Measurements from ENCODE around the gene CHST14. TPM values are rescaled to one million over a fixed set of nuclear protein-coding genes. Genes with fewer than 3 reads are reported as not detected.
A peak's percentile ranks its signal among the peaks of the same experiment; 100 is the strongest.

CHST14 gene, protein sequence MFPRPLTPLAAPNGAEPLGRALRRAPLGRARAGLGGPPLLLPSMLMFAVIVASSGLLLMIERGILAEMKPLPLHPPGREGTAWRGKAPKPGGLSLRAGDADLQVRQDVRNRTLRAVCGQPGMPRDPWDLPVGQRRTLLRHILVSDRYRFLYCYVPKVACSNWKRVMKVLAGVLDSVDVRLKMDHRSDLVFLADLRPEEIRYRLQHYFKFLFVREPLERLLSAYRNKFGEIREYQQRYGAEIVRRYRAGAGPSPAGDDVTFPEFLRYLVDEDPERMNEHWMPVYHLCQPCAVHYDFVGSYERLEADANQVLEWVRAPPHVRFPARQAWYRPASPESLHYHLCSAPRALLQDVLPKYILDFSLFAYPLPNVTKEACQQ
- total RNA-seq, result 10 to 100 TPM in 1 of 2 donors, 1 to 10 TPM in 1; 9.9 to 10.7 TPM
- long read RNA-seq, transcript CHST14-201 (1 exons, 3,574 nt), result major isoform, 5 of 5 reads
- long read RNA-seq, partial matches to known transcripts, result 0 of 5 reads
- long read RNA-seq, other reads (novel, unspliced or antisense), result 0 of 5 reads

DNA sequence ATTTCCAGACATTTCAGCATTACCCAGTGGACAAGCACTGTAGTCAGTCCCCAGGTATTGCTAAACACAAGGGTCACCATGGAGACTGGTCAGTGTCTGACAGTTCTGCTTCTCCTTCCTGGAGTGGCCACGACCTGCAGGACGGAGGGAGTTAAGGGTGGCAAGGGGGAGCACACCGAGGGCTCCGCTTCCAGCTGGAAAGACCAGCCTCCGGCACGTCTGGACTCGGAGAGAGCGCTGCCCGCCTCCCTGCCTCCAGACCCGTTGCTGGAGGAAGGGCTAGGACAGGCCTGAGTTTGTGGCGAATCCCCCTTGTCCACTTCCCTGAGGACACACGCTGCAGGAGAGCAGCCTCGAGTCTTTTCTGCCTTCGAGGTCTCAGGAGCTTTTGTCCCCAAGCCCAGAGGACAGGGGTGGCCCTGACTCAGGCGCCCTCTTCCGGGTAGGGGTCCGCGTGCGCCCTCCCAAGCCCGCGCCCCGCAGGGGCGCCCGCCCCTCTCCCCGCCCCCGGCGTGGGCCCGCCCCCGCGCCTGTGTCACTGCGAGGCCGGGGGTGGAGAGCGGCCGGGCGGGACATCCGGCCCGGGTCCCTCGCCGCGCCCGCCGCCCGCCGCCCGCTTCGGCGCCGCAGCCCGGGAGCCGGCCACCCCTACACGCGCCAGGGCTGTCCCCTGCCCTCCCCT lies at the start of gene CHST14:
Gene CHST14, plus strand, starts transcription at position 562 of the 682 bp plus-strand sequence. CDS start 230 bp downstream, outside the sequence.
- peak; percentile 89 to 94 for ATAC-seq
- DNase-seq, result peak; percentile 69
- intact Hi-C loops (cut with DNase I), result no loop called here

DNA sequence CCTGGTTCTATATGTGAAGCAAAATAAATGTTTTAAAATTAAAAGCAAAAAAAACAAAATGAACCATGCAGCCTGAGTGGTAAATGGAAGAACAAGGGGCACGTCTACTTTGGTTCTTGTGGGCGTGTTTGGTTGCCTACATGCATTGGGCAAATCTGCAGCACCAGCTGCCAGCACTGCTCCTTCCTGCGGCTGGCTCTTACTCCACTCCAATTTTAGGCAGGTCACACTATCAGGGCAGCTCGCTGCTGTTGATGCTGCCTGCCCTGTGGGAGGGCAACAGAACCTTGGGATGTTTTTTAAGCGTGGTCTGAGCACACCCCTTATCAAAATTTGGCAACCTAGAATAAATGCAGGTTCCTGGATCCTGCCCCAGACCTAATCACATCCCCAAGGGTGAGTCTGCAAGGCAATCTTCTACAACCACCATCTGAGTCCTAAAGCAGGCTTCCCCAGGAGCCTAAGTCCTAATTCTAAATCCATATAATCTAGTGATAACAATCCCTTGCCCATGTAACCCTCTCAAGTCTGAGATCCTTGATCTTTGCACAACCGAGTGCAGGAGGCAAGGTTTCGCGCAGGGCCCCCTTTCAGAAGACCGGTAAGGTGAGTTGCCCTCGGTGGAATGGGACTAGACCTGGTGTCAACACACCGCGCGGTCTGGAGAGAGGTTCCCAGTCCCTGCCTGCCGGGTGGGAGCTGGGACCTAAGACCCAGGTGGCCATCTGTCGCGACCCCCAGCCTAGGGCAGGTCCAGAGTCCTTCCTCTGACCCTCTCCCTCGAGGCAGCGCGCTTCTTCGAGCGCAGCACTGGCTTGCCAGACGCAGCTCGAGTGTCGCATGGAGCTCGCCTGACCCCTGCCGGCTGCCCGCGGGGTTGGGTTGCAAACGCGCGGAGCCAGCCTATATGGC lies 49.3 kb upstream of the CHST14 start:
- intact Hi-C loops (cut with DNase I), result loop anchor here (2.0 to 10.0 kb wide), 6 partner anchors 53 to 207 kb away; partner anchors contain the start of genes ANKRD63 (in 1 of the 2), CCDC9B (in 1 of the 2) and INAFM2 (in 1 of the 2)
- peak; percentile 91 to 93 for ATAC-seq
- peak; percentile 83 for DNase-seq

DNA sequence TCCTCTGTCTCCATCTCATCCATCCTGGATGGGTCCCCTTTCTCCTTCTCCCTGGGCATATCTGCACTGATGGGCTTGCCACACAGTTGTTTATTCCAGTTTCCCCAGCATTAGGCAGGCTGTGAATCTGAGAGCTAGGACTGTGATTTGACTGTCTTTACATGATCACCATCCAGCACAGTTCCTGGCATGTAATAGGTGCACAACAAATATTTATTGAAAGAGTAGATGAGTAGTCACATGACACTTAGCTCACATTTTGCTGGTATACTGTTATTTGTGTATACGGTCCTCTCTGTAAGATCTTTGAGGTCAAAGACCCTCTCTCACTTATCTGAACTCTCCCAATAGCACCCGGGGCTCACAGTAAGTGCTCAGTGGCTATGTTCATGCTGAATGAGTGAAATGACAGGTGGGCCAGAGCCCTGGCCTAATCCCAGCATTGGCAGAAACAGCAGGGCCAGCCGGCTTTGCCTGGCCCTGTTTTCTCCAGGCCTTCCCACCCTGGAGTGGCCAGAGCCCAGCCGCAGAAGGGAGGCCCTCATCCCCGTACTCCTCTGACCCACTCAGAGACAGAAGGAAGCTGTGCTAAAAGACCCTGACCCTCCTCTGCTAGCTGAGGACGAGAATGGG lies 46.2 kb upstream of the CHST14 start:
- ATAC-seq, result no peak
- no peak for DNase-seq
- intact Hi-C loops (cut with DNase I), result loop anchor here (5.0 to 10.0 kb wide), 5 partner anchors 82 to 210 kb away; partner anchors contain the start of genes ANKRD63 (in 1 of the 2), CCDC9B (in 1 of the 2) and INAFM2 (in 1 of the 2)

DNA sequence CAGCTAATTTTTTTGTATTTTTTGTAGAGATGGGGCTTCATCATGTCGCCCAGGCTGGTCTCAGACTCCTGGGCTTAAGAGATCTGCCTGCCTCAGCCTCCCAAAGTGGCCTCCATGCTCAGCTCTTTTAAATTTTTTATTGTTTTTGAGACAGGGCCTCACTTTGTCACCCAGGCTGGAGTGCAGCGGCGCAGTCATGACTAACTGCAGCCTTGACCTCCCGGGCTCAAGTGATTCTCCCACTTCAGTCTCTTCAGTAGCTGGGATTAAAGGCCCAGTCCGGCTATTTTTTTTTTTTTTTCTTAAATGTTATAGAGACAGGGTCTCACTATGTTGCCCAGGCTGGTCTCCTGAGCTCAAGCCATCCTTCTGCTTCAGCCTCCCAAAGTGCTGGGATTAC lies 45.1 kb upstream of the CHST14 start:
- DNase-seq, result no peak
- intact Hi-C loops (cut with DNase I), result loop anchor here in 1 of 2 donors (10.0 kb wide), 1 partner anchor 211 kb away; no protein-coding TSS in a partner anchor
- ATAC-seq, result no peak

DNA sequence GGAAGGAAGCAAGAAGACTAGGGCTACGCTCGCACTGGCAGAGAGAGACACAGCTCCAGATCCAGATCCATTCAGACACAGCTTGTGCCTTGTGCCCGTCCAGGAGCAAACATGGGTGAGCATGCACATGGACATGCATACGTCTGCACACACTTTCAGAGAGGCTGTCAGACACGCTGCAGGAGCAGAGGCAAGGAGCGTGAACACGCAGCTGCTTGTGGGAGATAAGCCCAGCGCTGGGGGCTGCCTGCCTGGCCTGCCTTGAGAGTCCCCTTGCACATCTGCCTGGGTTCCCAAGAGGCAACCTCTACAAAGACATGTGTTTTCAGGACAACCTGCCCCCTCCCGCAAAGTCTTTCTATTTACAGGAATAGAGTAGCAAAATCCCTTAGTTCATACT lies 43.6 kb upstream of the CHST14 start:
- DNase-seq (no peak), ATAC-seq (no peak)
- intact Hi-C loops (cut with DNase I), result loop anchor here in 1 of 2 donors (10.0 kb wide), 1 partner anchor 212 kb away; no protein-coding TSS in a partner anchor

DNA sequence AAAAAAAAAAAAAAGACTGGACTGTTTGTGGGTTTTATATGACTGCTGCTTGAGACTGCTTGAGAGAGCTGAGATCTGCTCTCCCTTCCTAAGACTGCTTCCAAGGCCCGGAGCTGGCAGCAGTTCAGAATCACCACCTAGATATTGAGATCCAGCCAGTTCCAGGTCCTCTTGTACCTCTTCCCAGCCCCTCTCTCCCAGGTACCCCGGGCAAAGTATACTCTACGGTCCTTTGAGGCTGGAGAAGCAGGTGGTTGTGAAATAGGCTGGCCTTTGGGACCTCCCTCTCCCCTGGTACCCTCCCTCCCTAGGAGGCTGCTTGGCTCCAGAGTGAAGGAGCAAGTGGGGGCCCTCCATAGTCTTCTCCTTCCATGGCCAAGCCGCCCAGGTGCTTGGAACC lies 42.6 kb upstream of the CHST14 start:
- ATAC-seq (no peak), DNase-seq (no peak)
- intact Hi-C loops (cut with DNase I), result loop anchor here in 1 of 2 donors (10.0 kb wide), 1 partner anchor 213 kb away; no protein-coding TSS in a partner anchor

DNA sequence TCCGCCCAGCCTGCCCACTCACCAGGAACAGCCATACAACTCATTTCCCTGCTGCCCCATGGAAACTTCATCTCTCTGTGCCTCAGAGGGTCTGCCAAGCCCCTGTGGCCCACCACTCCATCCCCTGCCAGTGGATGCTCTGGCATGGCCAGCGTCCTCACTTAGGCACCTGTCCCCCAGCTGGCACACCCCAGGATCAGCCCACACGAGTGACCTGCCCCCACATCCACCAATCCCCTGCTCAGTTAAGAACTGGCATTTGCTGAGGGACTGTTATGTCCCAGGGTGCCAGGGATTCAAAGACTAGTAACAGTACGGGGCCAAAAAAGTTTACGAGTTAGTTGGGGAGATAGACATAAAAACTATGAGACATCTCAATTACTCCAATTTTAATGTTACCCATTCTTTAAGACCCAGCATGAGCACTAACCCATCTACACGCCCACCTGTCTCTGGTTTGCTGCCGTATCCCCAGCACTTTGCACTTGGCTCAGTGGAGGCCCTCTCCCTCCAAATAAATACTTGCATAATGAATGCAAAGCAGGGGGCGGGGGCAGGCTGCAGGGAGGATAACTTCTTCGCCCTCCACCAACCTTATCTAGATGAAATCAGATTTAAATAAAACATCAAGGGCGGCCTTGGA lies 41.6 kb upstream of the CHST14 start:
- ATAC-seq (no peak), DNase-seq (no peak)
- intact Hi-C loops (cut with DNase I), result loop anchor here in 1 of 2 donors (10.0 kb wide), 1 partner anchor 214 kb away; no protein-coding TSS in a partner anchor

DNA sequence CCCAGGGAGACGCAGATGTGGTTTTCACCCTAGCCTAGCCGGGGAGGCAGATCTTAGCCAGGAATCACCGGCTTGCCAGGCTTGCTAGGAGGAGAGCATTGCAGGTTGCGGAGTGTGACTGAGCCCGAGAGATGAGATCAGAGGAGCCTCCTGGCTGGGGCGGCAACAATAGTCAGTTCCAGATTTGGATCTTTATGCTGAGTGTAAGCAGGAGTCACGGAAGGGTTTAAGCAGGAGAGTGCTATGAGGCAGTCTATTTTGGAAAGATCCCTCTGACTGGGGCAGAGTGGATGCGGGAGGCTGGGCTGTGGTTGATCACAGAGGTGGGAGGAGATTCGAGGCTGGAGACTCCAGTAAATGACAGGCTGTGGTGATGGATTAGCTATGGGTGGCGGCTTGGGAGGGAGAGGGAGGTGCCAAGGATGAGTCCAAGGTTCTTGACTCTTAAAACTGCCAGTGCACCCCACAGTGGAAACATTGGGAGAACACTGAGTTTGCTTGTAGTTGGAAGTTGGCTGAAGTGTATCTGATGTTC lies 40.4 kb upstream of the CHST14 start:
- intact Hi-C loops (cut with DNase I), result no loop called here
- peak in 1 of 2 donors; percentile 37 for ATAC-seq
- no peak for DNase-seq

DNA sequence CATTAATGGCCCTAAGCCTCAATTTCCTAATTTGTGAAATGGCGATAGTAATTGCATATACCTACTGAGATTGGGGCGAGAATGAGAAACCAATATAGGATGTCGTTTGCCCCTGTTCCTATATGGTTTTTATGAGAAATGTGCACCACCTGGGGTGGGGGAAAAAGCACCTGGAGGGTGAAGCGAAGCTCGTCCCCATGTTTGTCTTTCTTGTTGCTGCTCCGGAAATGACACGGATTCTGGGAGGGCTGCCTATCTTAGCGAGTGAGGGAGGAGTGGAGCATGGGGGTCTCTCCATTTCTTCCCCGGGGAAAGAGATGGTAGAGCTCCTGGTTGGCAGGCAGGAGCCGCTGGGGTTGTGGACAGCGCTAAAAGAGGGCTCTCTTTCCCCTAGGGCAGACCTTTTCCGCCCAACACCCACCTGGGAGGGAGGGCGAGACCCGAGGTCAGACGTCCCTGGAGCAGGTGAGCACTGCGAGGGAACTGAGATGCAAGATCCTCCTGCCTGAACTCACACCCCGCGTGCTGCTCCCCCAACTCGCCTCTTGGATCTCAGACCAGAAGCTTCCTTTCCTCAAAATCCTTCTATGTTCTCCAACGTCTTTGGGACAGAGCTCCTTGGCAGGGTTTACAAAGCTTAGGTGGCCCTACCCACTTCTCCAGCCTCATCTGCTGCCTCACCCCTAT lies 35.6 kb upstream of the CHST14 start:
- DNase-seq (no peak), ATAC-seq (no peak)
- intact Hi-C loops (cut with DNase I), result no loop called here

DNA sequence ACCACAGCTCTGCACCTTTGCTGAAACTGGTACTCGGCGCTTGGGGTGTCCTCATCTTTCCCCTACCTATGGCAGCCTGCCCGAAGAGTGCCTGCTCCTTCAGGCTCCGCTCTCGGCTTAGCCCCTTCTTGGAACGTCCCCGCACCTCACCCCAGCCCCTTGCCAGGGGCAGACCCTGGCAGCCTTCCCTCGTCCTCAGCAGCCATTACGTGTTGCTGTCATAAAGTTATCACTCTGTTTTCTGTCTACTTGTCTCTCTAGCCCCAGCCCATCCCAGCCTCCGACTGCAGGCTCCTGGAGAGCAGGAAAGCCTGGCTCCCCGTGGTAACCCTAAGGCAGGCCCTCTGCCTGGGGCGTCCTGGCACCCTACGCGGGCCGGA lies 35.1 kb upstream of the CHST14 start:
- intact Hi-C loops (cut with DNase I), result no loop called here
- DNase-seq (no peak), ATAC-seq (no peak)

DNA sequence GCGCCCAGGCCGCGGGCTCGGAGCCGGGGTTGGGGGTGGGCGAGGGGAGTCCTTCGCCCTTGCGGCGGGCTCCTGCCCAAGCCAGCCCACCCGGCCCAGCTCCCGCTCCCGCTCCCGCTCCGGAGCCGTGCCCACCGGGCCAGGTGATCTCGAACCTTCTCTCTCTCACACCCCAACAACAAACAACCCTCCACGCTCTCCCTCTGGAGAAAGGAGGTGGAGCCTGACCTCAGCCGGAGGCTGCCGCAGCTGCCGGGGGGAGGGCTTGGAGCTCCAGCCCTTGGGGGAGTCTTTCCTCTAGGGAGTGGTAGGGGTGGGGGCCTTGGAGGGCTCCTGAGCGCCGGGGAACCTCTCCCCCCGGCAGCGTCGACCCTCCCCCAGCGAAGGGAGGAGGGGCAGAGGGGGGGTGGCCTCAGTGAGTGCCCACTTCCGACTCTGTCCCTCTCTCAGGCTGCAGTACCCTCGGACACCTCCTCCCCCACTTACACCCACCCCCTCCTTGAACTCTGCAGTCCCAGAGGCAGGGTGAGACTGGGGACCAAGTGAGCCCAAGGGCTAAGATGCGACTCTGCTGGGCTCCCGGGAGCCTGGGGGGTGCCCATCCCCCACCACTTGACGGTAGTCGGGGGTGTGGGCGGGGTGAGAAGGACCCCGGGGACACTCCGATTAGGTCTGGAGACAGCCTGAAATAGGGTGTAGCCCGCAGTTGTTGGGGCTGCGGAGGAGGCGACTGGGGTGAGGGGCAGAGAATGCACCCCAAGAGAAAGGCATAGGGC lies 34.5 kb upstream of the CHST14 start:
- ATAC-seq, result peak in 1 of 2 donors; percentile 1
- DNase-seq, result no peak
- intact Hi-C loops (cut with DNase I), result no loop called here

DNA sequence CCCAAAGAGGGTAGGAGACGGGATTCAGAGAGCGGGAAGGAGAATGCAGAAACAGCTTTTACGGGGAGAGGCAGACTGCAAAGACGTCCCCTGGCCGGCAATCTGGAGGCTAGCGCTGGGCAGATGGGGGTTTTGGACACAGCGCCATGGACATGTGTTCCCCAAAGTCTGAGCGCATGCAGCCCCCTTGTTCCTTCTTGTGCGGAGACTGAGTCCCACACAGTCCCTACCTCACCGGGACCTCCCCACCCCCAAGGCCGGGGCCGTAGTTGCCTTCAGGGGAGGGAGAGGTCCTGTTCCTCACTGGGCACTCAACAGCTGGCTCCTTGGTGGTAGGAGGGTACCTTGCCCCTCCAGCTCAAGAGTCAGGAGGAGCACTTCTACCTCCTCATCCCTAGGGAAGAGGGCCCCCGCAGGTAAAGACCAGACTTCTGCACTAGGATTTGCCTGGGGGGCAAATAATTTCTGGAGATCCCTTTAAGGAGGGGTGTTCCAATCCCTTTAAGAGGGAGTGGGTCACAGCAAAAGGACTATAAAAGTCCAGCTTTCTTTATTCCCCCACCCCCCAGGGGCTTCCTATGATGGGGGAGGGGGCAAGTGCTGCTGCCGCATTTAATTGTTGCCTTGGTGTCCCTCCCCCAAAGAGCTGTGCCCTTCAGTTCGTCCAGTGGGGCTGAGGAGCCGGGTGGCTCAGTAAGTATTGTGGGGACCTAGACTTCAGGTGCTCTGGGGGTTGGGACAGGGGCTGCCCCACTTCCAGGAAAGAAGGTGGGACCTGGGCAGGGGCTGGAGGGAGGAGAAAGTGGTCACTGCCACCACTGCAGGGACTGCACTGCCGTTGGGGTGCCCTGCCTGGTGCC lies 33.7 kb upstream of the CHST14 start:
- ATAC-seq (no peak), DNase-seq (no peak)
- intact Hi-C loops (cut with DNase I), result no loop called here

DNA sequence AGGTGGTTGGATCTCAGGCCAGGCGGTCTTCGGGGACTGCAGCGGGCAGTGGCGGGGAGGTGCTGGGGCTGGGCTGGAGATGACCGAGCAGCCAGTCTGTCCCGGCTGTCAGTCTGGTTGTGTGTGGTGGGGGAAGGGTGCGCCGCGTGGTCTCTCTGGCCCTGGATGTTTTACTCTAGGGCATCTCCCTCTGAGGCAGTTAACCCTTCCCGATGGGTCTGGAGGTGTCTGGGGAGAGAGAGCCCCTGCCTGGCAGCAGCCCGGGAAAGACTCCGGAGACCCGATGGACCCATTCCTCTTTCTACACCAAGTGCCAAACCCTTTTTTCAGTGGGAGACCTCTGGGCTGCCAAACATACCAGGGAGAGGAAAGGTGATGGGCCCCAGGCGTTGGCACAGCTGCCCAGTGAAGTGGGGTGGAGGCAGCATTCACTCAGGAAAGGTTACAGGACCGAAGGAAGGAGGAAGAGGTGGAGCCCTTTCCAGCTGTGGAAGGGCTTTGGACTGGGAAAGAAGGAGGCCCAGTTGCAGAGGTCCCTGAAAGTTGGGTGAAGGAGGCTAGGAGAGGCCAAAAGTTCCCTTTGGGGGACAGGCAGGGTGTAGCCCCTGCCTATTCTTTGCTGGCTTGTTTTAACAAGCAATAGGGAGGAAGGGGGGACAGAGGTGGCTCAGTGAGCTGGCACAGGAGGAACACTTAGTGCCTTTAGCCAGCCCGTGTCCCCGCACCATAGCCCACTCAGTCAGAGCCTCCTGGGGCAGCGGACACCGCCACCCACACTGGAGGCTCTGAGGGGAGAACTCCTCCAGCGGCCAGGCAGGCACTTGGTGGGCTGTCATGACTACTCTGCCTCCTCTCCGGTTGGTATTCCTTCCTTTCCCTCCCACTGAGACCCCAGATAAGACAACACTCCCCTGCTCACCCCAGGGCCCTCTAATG lies 32.8 kb upstream of the CHST14 start:
- ATAC-seq (no peak), DNase-seq (no peak)
- intact Hi-C loops (cut with DNase I), result no loop called here

DNA sequence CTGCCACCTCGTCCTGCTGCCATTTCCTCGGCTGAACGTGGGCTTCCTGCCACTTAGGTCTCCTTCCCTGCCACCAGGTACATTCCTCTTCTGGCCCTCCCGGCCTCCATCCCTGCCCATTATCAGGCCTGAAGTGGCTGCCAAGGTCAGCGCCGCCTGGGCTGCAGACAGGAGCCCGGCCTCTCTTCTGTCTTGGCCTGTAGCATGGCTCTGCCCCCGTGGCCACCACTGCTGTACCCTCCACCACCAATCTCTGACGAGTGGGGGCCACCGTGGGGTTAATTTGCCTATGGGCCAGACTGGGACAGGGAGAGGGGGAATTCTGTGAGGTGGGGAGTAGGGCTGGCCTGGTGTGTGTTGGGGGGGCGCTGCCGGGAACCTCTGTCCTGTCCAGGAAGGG lies 32.1 kb upstream of the CHST14 start:
- intact Hi-C loops (cut with DNase I), result no loop called here
- no peak for ATAC-seq
- no peak for DNase-seq

Measured in left cardiac atrium (tissue), 4 donors.